ENCODE data around the gene GBP7. TPM values are rescaled to one million over a fixed set of nuclear protein-coding genes. Genes with fewer than 3 reads are reported as not detected.

Gene GBP7
- polyA plus RNA-seq, 1 donor from 2014 or later = not detected

Other genes starting within 250 kb of the GBP7 start
- gene KYAT3, start 183.4 kb downstream of the GBP7 start, polyA plus RNA-seq = 19.3 TPM
- 11.2 TPM for gene RBMXL1, start 183.4 kb downstream of the GBP7 start, polyA plus RNA-seq
- gene GBP3, start 153.1 kb downstream of the GBP7 start, polyA plus RNA-seq = 2.9 TPM
- gene GBP1, start 110.8 kb downstream of the GBP7 start, polyA plus RNA-seq = 9.3 TPM
- gene GBP2, start 49.9 kb downstream of the GBP7 start, polyA plus RNA-seq = 9.4 TPM
- gene GBP4, start 22.9 kb upstream of the GBP7 start, polyA plus RNA-seq = 10.1 TPM
- 8.9 TPM for gene GBP5, start 96.9 kb upstream of the GBP7 start, polyA plus RNA-seq
- gene GBP6, start 188.1 kb upstream of the GBP7 start, polyA plus RNA-seq = not detected

Data from IgD-negative memory B cell (primary cell).